ENCODE results near the gene FYN. TPM values are rescaled to one million over a fixed set of nuclear protein-coding genes. Genes with fewer than 3 reads are reported as not detected.

The FYN gene
- total RNA-seq, 2 donors from 2014 or later = 78.9 to 98.7 TPM

DNA sequence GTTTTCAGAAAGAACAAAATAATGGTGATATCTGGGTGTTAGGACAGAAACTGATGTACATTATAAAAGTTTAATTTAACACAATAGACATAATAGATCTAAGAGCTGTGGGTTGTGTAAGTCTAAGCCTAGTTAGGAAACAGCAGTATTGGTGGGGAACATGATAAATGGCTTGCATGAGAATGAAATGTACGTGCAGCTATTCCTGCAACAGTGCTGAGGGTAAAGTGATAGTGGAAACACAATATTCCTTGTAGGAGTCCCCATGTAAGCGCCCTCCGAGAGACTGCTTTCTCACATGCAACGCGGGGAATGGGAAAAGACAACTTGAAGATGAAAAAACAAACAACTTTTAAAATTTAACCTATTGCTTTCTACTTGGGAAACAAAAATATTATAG is 171.0 kb downstream of the FYN start:
- DNase-seq (ENCODE audit: low spot score) = no peak
- Histone ChIP-seq H3K27ac (no peak overlapping the region), H3K9me3 (no peaks in the 10 kb centered on the region), H3K36me3 (peaks cover 48% of the 10 kb centered on the region), H3K4me1 (no peaks in the 10 kb centered on the region), H3K4me3 (no peak overlapping the region), H3K27me3 (no peaks in the 10 kb centered on the region)
- TF ChIP-seq, protein P1, sequence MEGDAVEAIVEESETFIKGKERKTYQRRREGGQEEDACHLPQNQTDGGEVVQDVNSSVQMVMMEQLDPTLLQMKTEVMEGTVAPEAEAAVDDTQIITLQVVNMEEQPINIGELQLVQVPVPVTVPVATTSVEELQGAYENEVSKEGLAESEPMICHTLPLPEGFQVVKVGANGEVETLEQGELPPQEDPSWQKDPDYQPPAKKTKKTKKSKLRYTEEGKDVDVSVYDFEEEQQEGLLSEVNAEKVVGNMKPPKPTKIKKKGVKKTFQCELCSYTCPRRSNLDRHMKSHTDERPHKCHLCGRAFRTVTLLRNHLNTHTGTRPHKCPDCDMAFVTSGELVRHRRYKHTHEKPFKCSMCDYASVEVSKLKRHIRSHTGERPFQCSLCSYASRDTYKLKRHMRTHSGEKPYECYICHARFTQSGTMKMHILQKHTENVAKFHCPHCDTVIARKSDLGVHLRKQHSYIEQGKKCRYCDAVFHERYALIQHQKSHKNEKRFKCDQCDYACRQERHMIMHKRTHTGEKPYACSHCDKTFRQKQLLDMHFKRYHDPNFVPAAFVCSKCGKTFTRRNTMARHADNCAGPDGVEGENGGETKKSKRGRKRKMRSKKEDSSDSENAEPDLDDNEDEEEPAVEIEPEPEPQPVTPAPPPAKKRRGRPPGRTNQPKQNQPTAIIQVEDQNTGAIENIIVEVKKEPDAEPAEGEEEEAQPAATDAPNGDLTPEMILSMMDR (IDR thresholded peaks at IDR 0.05) = no peak

DNA sequence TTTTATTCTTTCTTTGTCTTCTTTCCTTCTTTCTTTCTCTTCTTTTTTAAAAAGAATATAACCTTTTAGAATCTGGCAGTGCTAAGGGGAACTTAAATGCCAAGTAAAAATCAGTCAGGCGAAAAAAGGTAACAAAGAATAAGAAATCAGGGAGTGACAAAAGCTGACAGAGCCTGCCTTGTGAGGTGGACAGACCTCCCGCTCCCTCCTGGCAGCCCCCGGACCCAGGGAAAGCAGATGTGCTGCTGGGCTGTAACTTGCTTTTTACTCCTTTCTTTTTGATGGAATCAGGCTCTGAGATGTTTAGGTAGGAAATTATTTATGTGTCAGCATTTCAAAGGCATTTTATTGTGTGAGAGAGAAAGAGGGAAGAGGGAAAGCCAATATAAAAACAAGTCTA is 172.1 kb downstream of the FYN start:
- DNase-seq (ENCODE audit: low spot score) = no peak
- H3K4me1 ChIP-seq = no peaks in the 10 kb centered on the region
- TF ChIP-seq, protein P1 (IDR thresholded peaks at IDR 0.05) = no peak
- no peaks in the 10 kb centered on the region for H3K27me3 ChIP-seq
- H3K36me3 ChIP-seq = peaks cover 43% of the 10 kb centered on the region
- H3K9me3 ChIP-seq = no peaks in the 10 kb centered on the region
- no peak overlapping the region for H3K27ac ChIP-seq
- no peak overlapping the region for H3K4me3 ChIP-seq

DNA sequence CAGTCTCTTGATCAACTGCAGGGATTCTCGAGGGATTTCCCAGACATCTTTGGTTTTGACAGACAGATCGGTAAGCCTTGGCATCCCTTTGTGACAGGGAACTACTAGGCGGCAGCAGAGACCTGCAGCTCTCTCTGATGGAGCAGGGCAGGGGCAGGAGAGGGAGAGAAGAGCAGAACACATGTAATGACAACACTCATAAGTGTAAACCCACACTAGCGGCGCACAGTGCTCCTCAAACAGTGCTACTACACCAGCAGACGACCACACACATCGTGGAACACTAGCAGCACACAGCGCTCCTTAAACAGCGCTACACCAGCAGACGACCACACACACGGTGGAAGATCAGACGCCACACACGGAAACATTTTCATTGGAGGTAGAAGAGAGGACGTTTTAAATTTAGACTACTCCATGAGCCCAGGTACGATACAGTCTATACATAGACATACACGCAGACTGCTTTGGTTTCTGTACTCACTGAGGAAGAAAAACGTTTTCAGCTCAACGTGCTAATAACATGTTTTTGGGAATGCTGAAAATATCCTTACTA is 173.0 kb downstream of the FYN start:
- Histone ChIP-seq H3K4me3 (no peak overlapping the region), H3K9me3 (no peaks in the 10 kb centered on the region), H3K27me3 (no peaks in the 10 kb centered on the region), H3K27ac (no peak overlapping the region), H3K4me1 (no peaks in the 10 kb centered on the region), H3K36me3 (peaks cover 38% of the 10 kb centered on the region)
- no peak for DNase-seq (ENCODE audit: low spot score)
- TF ChIP-seq, protein P1 (IDR thresholded peaks at IDR 0.05) = no peak

DNA sequence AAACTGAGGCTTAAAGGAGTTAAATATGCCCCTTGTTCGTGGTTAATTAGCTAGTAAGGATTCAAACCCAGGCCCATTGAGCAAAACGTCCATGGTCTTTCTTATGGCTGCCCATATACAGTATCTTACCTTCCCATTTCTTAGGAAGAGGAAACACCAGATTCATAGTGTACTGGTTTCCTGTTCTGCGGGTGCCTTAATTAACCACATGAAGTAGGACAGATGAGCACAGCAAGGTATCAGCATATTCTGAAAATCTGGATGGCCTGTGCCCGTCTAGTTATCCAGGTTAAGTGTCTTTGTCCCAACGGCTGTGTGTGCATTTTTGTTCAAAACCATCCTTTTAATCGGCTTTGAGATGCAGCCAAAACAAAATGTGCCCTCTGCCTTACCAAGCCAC is 174.1 kb downstream of the FYN start:
- H3K9me3 ChIP-seq = no peaks in the 10 kb centered on the region
- no peak overlapping the region for H3K4me3 ChIP-seq
- no peaks in the 10 kb centered on the region for H3K4me1 ChIP-seq
- TF ChIP-seq, protein P1 (IDR thresholded peaks at IDR 0.05) = no peak
- H3K27me3 ChIP-seq = no peaks in the 10 kb centered on the region
- no peak for DNase-seq (ENCODE audit: low spot score)
- no peak overlapping the region for H3K27ac ChIP-seq
- peaks cover 42% of the 10 kb centered on the region for H3K36me3 ChIP-seq

DNA sequence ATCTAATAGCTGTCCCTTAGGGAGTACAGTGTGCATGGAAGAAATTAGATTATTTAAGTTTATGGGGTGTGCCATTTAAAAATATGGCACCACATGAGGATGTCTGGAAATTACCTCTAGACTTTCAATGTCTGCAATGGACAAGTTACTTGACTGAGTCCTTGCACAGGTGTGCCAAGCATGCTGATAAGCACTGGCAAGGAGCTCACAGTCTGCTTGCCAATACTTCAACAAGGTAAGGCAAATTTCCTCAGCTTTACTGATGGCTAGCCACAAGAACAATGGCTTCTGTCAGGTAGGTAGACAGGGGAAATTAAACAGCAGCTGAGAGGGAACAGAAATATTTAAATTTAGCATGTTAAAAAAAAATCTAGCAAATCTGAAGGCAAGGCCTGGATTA is 176.4 kb downstream of the FYN start:
- H3K27ac ChIP-seq = no peak overlapping the region
- H3K4me1 ChIP-seq = peaks cover 0 to 17% of the 10 kb centered on the region in 2 donors
- no peak for DNase-seq (ENCODE audit: low spot score)
- peaks cover 43% of the 10 kb centered on the region for H3K36me3 ChIP-seq
- TF ChIP-seq, protein P1 (IDR thresholded peaks at IDR 0.05) = no peak
- H3K4me3 ChIP-seq = no peak overlapping the region
- no peaks in the 10 kb centered on the region for H3K27me3 ChIP-seq
- H3K9me3 ChIP-seq = no peaks in the 10 kb centered on the region
